ENCODE data around the gene CRIP3.

The CRIP3 gene

GRCh38 chr6:43273707-43274106 lies 34.9 kb downstream of the CRIP3 start:
- no peak for DNase-seq (ENCODE audit: low read depth)

- DNase-seq (ENCODE audit: low read depth): no peak
Measured at GRCh38 chr6:43271944-43272343, 36.7 kb downstream of the CRIP3 start.

- no peak for DNase-seq (ENCODE audit: low read depth)
Measured at GRCh38 chr6:43271103-43271815, 37.4 kb downstream of the CRIP3 start.

GRCh38 chr6:43269273-43270007 lies 39.2 kb downstream of the CRIP3 start:
- DNase-seq (ENCODE audit: low read depth): no peak

DNA sequence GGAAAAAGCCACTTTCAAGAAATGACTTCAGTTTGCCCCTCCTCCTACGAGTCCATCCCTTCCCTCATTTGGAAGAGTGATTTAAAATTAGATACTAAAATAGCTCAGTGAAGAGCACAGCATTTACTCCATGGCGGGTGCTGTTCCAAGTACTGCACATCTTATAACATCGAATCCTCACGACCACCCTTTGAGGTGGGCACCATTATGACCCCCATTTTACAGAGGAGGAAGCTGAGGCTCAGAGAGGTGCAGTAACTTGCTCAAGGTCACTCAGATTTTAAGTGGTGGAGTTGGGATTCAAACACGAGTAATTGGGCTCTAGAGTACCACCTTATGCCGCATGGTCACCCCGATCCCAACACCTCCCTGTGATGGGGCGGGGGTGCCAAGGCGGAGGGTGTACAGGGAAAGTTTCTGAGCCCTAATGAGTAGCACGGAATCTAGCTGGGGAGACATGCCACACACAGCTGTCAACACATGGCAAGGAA lies 39.8 kb downstream of the CRIP3 start:
- no peak for DNase-seq (ENCODE audit: low read depth)

DNA sequence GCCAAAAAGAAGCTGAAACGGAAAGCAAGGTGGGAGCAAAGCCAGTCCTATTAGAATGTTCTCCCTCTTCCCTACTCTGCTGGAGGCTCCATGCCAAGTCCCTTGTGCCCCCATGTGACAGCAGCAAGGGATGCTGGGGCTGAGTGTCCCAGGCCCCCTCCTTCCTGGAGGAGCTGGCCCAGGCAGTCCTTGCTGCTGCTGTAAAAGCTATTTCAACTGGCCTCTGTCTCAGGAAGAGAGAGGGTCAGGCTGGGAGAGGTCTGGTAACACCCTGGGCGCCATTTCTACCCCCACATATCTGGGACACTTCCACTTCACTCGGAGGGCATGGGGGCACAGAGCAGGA lies 40.3 kb downstream of the CRIP3 start:
- no peak for DNase-seq (ENCODE audit: low read depth)

DNA sequence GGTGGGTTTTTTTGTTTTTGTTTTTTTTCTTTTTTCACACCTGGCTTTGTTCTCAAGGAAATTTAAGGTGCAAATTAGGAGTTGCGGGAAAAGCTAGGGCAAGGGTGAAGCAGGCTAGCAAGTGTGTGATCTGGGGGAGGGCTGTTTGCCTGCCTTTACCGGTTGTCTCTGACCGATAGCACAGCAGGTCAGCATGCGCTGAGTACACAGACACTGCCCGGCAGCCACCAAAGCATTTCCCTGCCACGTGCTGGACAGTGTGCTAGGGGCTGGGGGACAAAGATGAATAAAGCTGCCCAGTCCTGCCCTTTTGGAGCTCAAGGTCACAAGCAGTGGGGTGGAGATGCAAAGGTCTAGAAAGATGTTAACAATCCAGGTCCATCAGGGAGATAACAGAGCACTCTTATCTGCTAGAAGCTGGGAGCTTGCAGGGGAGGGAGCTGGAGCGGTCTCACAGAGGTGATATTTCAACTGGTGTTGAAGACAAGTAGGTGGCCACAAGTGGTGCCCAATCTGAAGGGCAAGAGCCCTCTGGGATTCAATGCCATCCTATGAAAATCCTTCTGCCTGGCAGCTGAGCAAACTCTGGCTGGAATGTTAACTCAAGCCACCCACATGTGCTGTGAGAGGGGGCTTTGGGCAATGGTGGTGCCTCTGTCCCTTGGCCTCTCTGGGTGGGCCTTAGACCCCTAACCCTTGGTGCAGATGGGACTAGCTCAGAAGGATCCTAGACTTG lies 40.8 kb downstream of the CRIP3 start:
- no peak for DNase-seq (ENCODE audit: low read depth)

- DNase-seq (ENCODE audit: low read depth): no peak
Measured at GRCh38 chr6:43265564-43265963, 43.1 kb downstream of the CRIP3 start.

DNA sequence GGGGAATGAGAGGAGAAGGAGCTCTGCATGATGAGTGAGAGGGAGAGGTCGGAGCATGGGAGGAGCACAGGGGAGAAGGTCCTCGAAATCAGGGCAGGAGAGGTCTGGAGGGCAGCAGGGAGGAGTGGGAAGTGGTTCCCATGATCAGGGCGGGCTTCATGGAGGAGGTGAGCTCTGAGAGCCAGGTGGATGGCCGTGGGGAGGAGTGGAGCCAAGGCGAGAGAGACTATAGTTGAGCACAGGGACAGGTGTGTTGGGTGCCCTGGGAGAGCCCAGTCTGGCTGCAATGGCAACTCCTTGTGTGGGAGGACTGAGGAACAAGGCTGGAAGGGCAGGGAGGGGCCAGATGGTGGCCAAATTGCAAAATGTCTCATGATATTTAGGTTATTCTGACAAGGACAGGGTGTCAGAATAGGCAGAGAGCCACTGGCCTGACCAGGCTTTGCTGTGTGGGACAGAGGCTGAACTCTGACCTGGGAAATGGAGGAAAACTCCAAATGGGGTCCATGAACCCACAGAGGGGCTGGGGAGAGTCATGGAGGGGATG lies 44.0 kb downstream of the CRIP3 start:
- DNase-seq (ENCODE audit: low read depth): no peak

GRCh38 chr6:43263314-43264178 lies 45.1 kb downstream of the CRIP3 start:
- peak; percentile 58 for DNase-seq (ENCODE audit: low read depth)

GRCh38 chr6:43262780-43263313 lies 45.8 kb downstream of the CRIP3 start:
- DNase-seq (ENCODE audit: low read depth): no peak

DNA sequence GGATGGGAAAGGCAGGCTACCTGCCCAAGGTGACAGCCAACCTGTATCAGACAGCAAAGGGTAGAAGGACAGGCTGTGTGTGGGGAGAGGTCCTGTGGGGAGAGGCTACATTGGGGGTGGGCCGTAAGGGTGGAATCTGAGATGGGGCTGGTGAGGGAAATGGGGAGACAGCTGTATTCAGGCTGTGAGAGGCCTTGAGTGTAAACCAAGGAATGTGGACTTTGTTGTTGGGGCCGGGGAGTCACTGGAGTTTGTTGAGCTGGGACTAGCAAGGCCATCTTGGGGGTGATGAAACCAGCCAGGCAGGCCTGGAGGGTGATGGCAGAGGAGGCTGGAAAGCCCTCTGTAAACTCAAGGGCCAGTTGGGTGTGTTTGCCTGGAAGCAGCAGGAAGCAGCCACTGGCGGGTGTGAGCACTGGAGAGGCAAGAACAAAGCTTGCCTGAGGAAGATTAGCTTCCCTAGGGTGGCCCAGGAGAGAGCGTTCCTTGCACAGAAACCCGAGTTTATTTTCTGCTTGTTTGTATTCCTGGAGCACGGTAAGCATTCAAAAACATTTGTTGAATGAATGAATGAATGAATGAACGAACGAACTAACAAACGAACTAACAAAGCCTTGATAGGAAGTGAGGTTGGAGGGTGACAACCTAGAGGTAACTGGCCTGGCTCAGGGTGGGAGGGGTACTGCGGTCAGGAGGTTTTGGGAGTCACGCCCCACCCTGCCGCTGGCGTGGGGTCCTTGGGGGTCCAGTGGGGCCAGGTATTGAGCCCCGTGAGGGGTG lies 46.4 kb downstream of the CRIP3 start:
- DNase-seq (ENCODE audit: low read depth): no peak

DNA sequence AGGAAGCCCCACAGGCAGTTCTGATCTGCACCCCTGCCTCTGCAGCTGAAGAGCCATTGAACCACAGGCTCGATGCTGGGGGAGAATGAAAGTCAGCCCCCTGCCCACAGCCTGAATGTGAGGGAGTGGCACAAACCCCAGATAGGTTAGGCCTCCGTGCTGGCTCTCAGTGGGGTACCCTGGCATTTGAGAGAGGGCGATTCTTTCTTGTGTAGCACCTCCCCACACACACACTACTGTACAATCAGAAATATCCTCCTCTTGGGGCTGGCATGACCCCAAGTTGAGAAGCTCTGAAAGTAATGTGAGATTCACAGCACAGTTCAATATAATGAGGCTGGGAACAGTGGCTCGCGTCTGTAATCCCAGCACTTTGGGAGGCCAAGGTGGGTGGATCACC lies 47.4 kb downstream of the CRIP3 start:
- no peak for DNase-seq (ENCODE audit: low read depth)

GRCh38 chr6:43260791-43261190 lies 47.8 kb downstream of the CRIP3 start:
- no peak for DNase-seq (ENCODE audit: low read depth)

DNA sequence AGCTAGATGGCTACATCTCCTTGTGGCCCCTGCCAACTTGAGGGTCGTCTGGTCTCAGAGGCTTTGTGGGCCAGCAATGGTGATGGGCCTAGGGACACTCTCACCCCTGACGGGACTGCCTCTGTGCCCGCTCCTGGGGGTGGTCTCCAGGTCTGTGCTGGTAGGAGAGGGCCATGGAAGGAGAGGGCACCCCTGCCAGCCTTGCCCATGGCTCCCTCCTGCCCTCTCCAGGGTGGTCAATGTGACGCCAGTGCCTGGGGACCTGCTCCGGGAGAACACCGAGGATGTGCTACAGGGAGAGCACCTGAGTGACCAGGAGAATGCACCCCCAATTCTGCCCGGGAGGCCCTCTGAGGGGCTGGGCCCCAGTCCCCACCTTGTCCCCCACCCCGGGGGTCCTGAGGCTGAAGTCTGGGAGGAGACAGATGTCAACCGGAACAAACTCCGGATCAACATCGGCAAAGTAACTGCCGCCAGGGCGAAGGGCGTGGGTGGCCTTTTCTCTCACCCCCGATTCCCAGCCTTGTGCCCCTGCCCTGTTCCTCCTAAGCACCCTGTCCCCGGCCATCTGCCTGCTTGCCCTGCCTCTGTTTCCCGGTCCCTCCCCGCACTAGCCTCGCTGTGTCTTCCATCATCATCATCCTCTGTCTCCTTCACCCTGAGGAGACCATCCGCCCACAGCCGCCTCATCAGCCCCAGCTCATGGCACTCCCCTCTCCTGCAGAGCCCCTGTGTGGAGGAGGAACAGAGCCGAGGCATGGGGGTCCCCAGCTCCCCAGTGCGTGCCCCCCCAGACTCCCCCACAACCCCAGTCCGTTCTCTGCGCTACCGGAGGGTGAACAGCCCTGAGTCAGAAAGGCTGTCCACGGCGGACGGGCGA lies 49.6 kb downstream of the CRIP3 start:
- no peak for DNase-seq (ENCODE audit: low read depth)

GRCh38 chr6:43258180-43258579 lies 50.4 kb downstream of the CRIP3 start:
- no peak for DNase-seq (ENCODE audit: low read depth)

GRCh38 chr6:43257367-43258145 lies 51.1 kb downstream of the CRIP3 start:
- no peak for DNase-seq (ENCODE audit: low read depth)

DNA sequence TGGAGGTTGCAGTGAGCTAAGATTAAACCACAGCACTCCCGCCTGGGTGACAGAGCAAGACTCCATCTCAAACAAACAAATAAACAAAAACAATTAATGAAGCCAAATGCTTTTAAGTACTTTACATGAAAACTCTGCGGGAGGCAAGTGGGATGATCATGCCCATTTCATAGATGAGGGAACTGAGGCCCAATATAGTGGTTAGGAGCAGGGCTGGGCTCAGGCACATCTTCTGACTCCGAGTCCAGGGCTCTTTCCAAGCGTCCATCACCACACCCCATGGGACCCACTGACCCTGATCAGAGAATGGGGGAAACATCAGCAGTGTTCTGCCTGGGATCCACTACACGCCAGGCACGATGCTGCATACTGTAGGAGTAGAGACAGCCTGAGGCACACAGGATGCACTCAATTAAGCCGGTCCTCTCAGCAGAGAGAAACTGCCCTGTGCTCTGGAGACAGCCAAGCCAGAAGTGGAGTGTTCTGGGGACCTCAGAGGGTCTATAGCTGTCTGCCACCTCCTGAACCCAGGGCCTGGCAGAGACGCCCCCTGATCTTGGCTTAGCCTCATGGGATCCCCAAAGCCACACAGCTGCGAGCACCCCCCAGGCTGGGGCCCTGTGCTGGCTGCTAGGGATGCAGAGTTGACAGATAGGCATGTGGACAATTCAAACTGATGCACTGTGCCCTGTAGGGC lies 51.8 kb downstream of the CRIP3 start:
- DNase-seq (ENCODE audit: low read depth): no peak

Measured in stimulated activated CD8-positive, alpha-beta memory T cell treated with anti-CD3 and anti-CD28 coated beads, Interleukin-15, amount 100 ng/mL, for 1 hour (primary cell).